ENCODE data around the gene CEP89.
"Not testable (repeated sequence)": the region's sequence is repeated elsewhere in the genome, so short reads cannot be mapped to it uniquely, and the experiment has no call there.

Gene CEP89

GRCh38 chr19:32891609-32892008 is 80.1 kb downstream of the CEP89 start:
- in situ Hi-C loops (cut with HindIII; ENCODE audit: low sequenced_read_pairs): no loop called here
- H3K4me3 ChIP-seq (ENCODE audit: low read depth, low read length): no peak overlapping the region
- DNase-seq (ENCODE audit: low read depth): no peak
- no peak for TF ChIP-seq CTCF (IDR thresholded peaks at IDR 0.05; ENCODE audit: low read depth, low read length, missing control alignments)

GRCh38 chr19:32890841-32891240 is 80.9 kb downstream of the CEP89 start:
- DNase-seq (ENCODE audit: low read depth): no peak
- no peak for TF ChIP-seq CTCF (IDR thresholded peaks at IDR 0.05; ENCODE audit: low read depth, low read length, missing control alignments)
- no peak overlapping the region for H3K4me3 ChIP-seq (ENCODE audit: low read depth, low read length)
- in situ Hi-C loops (cut with HindIII; ENCODE audit: low sequenced_read_pairs): no loop called here

GRCh38 chr19:32890326-32890725 is 81.4 kb downstream of the CEP89 start:
- DNase-seq (ENCODE audit: low read depth): no peak
- no peak overlapping the region for H3K4me3 ChIP-seq (ENCODE audit: low read depth, low read length)
- in situ Hi-C loops (cut with HindIII; ENCODE audit: low sequenced_read_pairs): no loop called here
- TF ChIP-seq CTCF (IDR thresholded peaks at IDR 0.05; ENCODE audit: low read depth, low read length, missing control alignments): no peak

- TF ChIP-seq CTCF (IDR thresholded peaks at IDR 0.05; ENCODE audit: low read depth, low read length, missing control alignments): no peak
- DNase-seq (ENCODE audit: low read depth): no peak
- in situ Hi-C loops (cut with HindIII; ENCODE audit: low sequenced_read_pairs): no loop called here
- no peak overlapping the region for H3K4me3 ChIP-seq (ENCODE audit: low read depth, low read length)
These were observed 82.4 kb downstream of the CEP89 start for GRCh38 chr19:32889137-32889934.

GRCh38 chr19:32887572-32888215 is 84.1 kb downstream of the CEP89 start:
- no peak for TF ChIP-seq CTCF (IDR thresholded peaks at IDR 0.05; ENCODE audit: low read depth, low read length, missing control alignments)
- in situ Hi-C loops (cut with HindIII; ENCODE audit: low sequenced_read_pairs): no loop called here
- DNase-seq (ENCODE audit: low read depth): no peak

GRCh38 chr19:32886241-32886640 is 85.5 kb downstream of the CEP89 start:
- H3K4me3 ChIP-seq (ENCODE audit: low read depth, low read length): no peak overlapping the region
- DNase-seq (ENCODE audit: low read depth): no peak
- in situ Hi-C loops (cut with HindIII; ENCODE audit: low sequenced_read_pairs): no loop called here
- no peak for TF ChIP-seq CTCF (IDR thresholded peaks at IDR 0.05; ENCODE audit: low read depth, low read length, missing control alignments)

More at GRCh38 chr19:32887572-32888215, 84.1 kb downstream of the CEP89 start:
- H3K4me3 ChIP-seq (ENCODE audit: low read depth, low read length): no peak overlapping the region

GRCh38 chr19:32885255-32885654 is 86.5 kb downstream of the CEP89 start:
- DNase-seq (ENCODE audit: low read depth); H3K4me3 ChIP-seq (ENCODE audit: low read depth, low read length); in situ Hi-C loops (cut with HindIII; ENCODE audit: low sequenced_read_pairs): not testable (repeated sequence)

Measured in astrocyte of the cerebellum (primary cell).